K562 (cell line): ENCODE data around the gene AMIGO3.

Experiments
- ADNP ChIP-seq: fragments of 200-800 bp; sonication (Bioruptor generic); IDR thresholded peaks from 2 replicates; pipeline ENCODE4 v1.6.1; 2016; ENCODE audit warnings: missing genetic modification characterization, missing compliant biosample characterization
- RFX5 ChIP-seq: IDR thresholded peaks from 2 replicates; pipeline ENCODE4 v1.6.1; 2011; ENCODE audit warnings: low read depth, mild to moderate bottlenecking, improper control_type of control experiment, low read length
- SAFB2 ChIP-seq: fragments of 200-400 bp; formaldehyde crosslinking; IDR thresholded peaks from 2 replicates; pipeline ENCODE4 v1.6.1; 2018; ENCODE audit warnings: borderline replicate concordance, low read length, low read depth, moderate library complexity; ENCODE audit not compliant: severe bottlenecking
- TF ChIP-seq, protein P1 (sequence below): IDR thresholded peaks from 3 replicates; pipeline ENCODE4 v1.6.1; 2011; ENCODE audit warnings: borderline replicate concordance, mild to moderate bottlenecking, moderate library complexity; ENCODE audit not compliant: insufficient read length; ENCODE audit errors: extremely low read depth
- TF ChIP-seq, protein P2 (sequence below): sonication (generic); formaldehyde crosslinking; IDR thresholded peaks from 2 replicates; pipeline ENCODE4 v1.9.0; 2022; ENCODE audit warnings: mild to moderate bottlenecking, missing genetic modification reagents
- TF ChIP-seq, protein P3 (sequence below), 3 experiments: IDR thresholded peaks in 2 of 3; conservative IDR thresholded peaks in 1 of 3; 2 replicates each; pipeline ENCODE4 v1.5.1; 2011 to 2012; ENCODE audit warnings: low read length in 3 of 3, mild to moderate bottlenecking in 3 of 3, control low read depth in 2 of 3, improper control_type of control experiment in 1 of 3, inconsistent platforms in 1 of 3, low read depth in 1 of 3, mixed read lengths in 1 of 3, moderate library complexity in 1 of 3; ENCODE audit not compliant: insufficient read depth in 2 of 3
- TF ChIP-seq, protein P4 (sequence below): fragments of 450-650 bp; formaldehyde crosslinking; IDR thresholded peaks from 2 replicates; pipeline ENCODE4 v1.4.0; 2020; ENCODE audit warnings: mild to moderate bottlenecking, moderate library complexity

DNA sequence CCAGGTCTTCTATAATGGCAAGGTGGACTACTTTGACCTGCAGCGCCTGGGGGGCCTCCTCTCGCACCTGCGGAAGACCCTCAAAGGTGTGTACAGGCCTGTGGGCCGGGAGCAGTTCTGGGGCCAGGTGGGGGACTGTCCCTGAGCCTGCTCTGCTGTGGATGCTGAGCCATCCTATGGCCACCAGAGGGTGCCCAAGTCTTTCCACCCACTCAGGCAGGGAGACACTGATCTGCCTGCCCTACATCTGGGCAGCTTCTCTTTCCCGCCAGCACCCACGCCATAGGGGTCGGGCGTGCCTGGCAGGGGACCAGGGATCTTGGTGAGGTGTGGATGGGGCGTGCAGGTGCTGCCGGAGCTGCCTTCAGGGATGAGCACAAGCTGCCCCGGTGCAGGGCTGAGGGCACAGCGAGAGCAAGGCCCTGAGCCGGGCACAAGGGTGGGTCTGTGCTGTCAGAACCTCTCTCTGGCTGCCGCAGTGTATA, 16.0 kb downstream of the AMIGO3 start:
- no peak for TF ChIP-seq ADNP
- TF ChIP-seq SAFB2: no peak
- TF ChIP-seq, protein P1, sequence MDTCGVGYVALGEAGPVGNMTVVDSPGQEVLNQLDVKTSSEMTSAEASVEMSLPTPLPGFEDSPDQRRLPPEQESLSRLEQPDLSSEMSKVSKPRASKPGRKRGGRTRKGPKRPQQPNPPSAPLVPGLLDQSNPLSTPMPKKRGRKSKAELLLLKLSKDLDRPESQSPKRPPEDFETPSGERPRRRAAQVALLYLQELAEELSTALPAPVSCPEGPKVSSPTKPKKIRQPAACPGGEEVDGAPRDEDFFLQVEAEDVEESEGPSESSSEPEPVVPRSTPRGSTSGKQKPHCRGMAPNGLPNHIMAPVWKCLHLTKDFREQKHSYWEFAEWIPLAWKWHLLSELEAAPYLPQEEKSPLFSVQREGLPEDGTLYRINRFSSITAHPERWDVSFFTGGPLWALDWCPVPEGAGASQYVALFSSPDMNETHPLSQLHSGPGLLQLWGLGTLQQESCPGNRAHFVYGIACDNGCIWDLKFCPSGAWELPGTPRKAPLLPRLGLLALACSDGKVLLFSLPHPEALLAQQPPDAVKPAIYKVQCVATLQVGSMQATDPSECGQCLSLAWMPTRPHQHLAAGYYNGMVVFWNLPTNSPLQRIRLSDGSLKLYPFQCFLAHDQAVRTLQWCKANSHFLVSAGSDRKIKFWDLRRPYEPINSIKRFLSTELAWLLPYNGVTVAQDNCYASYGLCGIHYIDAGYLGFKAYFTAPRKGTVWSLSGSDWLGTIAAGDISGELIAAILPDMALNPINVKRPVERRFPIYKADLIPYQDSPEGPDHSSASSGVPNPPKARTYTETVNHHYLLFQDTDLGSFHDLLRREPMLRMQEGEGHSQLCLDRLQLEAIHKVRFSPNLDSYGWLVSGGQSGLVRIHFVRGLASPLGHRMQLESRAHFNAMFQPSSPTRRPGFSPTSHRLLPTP: no peak
- TF ChIP-seq, protein P2, sequence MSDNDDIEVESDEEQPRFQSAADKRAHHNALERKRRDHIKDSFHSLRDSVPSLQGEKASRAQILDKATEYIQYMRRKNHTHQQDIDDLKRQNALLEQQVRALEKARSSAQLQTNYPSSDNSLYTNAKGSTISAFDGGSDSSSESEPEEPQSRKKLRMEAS (CRISPR knock-in tag): 0 out of 2 replicates have a peak, but pooled peaks have one; percentile 14
- TF ChIP-seq, protein P3, sequence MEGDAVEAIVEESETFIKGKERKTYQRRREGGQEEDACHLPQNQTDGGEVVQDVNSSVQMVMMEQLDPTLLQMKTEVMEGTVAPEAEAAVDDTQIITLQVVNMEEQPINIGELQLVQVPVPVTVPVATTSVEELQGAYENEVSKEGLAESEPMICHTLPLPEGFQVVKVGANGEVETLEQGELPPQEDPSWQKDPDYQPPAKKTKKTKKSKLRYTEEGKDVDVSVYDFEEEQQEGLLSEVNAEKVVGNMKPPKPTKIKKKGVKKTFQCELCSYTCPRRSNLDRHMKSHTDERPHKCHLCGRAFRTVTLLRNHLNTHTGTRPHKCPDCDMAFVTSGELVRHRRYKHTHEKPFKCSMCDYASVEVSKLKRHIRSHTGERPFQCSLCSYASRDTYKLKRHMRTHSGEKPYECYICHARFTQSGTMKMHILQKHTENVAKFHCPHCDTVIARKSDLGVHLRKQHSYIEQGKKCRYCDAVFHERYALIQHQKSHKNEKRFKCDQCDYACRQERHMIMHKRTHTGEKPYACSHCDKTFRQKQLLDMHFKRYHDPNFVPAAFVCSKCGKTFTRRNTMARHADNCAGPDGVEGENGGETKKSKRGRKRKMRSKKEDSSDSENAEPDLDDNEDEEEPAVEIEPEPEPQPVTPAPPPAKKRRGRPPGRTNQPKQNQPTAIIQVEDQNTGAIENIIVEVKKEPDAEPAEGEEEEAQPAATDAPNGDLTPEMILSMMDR (IDR thresholded peaks at IDR 0.05 in 2 of 3, conservative IDR thresholded peaks at IDR 0.05 in 1 of 3; ENCODE audit: insufficient read depth in 2 of 3, low read depth in 1 of 3, low read length in 3 of 3): peak; percentile 71 to 76 (median 72)
- no peak for TF ChIP-seq RFX5
- TF ChIP-seq, protein P4, sequence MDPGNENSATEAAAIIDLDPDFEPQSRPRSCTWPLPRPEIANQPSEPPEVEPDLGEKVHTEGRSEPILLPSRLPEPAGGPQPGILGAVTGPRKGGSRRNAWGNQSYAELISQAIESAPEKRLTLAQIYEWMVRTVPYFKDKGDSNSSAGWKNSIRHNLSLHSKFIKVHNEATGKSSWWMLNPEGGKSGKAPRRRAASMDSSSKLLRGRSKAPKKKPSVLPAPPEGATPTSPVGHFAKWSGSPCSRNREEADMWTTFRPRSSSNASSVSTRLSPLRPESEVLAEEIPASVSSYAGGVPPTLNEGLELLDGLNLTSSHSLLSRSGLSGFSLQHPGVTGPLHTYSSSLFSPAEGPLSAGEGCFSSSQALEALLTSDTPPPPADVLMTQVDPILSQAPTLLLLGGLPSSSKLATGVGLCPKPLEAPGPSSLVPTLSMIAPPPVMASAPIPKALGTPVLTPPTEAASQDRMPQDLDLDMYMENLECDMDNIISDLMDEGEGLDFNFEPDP (CRISPR knock-in tag): no peak
